Naive thymus-derived CD4-positive, alpha-beta T cell (primary cell): ENCODE results near the gene UPP2. TPM values are rescaled to one million over a fixed set of nuclear protein-coding genes. Genes with fewer than 3 reads are reported as not detected.

ENCODE experiments used
- ATAC-seq: fragments of 150-1000 bp; cut with Tn5 transposase; 2 replicates; pipeline ENCODE4 v1.10.0; 2021; ENCODE audit warnings: mild to moderate bottlenecking, moderate library complexity
- CTCF ChIA-PET: fragments of 350-600 bp; sonication (Branson Sonifier 250); formaldehyde crosslinking; loops from one replicate; lab custom pipeline; 2021; ENCODE audit warnings: antibody characterized with exemption; lab: Charles Lee
- POLR2A ChIA-PET: fragments of 350-600 bp; sonication (Branson Sonifier 250); formaldehyde crosslinking; loops from one replicate; lab custom pipeline; 2021; ENCODE audit warnings: antibody characterized with exemption, inconsistent platforms; lab: Charles Lee
- DNase-seq, 9 donors: peaks; one replicate each; pipeline versions ENCODE4 v3.0.0 to v3.0.0-alpha.2; 2020 to 2022; ENCODE audit warnings: mixed read lengths in 1 of 9
- H3K27ac ChIP-seq: one replicate; pipeline ENCODE4 v1.7.0; 2013; ENCODE audit warnings: mild to moderate bottlenecking, low read depth, low read length, moderate library complexity
- H3K27me3 ChIP-seq, 2 donors: one replicate each; pipeline ENCODE4 v1.7.0; 2013; ENCODE audit warnings: low read length in 2 of 2, mild to moderate bottlenecking in 2 of 2, moderate library complexity in 2 of 2; ENCODE audit not compliant: control insufficient read depth in 2 of 2, insufficient read depth in 2 of 2
- H3K36me3 ChIP-seq, 3 experiments: 1 replicate in 2 of 3; 2 replicates in 1 of 3; pipeline ENCODE4 v1.7.0; 2013; ENCODE audit warnings: low read length in 3 of 3, mild to moderate bottlenecking in 3 of 3, moderate library complexity in 1 of 3; ENCODE audit not compliant: insufficient read depth in 3 of 3, control insufficient read depth in 2 of 3
- H3K4me1 ChIP-seq, 2 donors: one replicate each; pipeline ENCODE4 v1.7.0; 2013; ENCODE audit warnings: low read length in 2 of 2, mild to moderate bottlenecking in 2 of 2, moderate library complexity in 1 of 2; ENCODE audit not compliant: control insufficient read depth in 2 of 2, insufficient read depth in 2 of 2
- H3K4me3 ChIP-seq: 2 replicates; pipeline ENCODE4 v1.7.0; 2013; ENCODE audit warnings: mild to moderate bottlenecking, low read length
- H3K9me3 ChIP-seq, 3 experiments: 1 replicate in 2 of 3; 2 replicates in 1 of 3; pipeline ENCODE4 v1.7.0; 2013; ENCODE audit warnings: low read length in 3 of 3; ENCODE audit not compliant: control insufficient read depth in 2 of 3
- H3K27ac Mint-ChIP-seq, 9 donors: one replicate each; pipeline ENCODE4 v1.8.0; 2020 to 2022; ENCODE audit warnings: mixed read lengths in 9 of 9, mild to moderate bottlenecking in 8 of 9, moderate library complexity in 5 of 9, inconsistent platforms in 2 of 9
- H3K27me3 Mint-ChIP-seq, 5 donors: one replicate each; pipeline ENCODE4 v1.8.0; 2021 to 2022; ENCODE audit warnings: mixed read lengths in 5 of 5, mild to moderate bottlenecking in 1 of 5
- H3K36me3 Mint-ChIP-seq, 5 donors: one replicate each; pipeline ENCODE4 v1.8.0; 2020 to 2022; ENCODE audit warnings: mixed read lengths in 5 of 5, mild to moderate bottlenecking in 3 of 5, inconsistent platforms in 1 of 5
- H3K4me1 Mint-ChIP-seq, 7 donors: one replicate each; pipeline ENCODE4 v1.8.0; 2020 to 2022; ENCODE audit warnings: mixed read lengths in 7 of 7, mild to moderate bottlenecking in 3 of 7, inconsistent platforms in 1 of 7
- H3K4me3 Mint-ChIP-seq, 10 donors: one replicate each; pipeline ENCODE4 v1.8.0; 2020 to 2022; ENCODE audit warnings: mild to moderate bottlenecking in 10 of 10, mixed read lengths in 10 of 10, moderate library complexity in 6 of 10, inconsistent platforms in 2 of 10
- H3K9me3 Mint-ChIP-seq, 11 donors: one replicate each; pipeline ENCODE4 v1.8.0; 2020 to 2022; ENCODE audit warnings: mixed read lengths in 11 of 11, mild to moderate bottlenecking in 4 of 11, inconsistent platforms in 1 of 11, moderate library complexity in 1 of 11
- intact Hi-C, 2 donors: fragments of 100-400 bp; cut with micrococcal nuclease; formaldehyde crosslinking; loops; one replicate each; pipeline ENCODE4 v1.15.1; 2023
- polyA plus RNA-seq, 2 donors: library from polyadenylated mRNA; unstranded; fragments of 300-500 nt; fragmentation: Illumina TruSeq; gene quantifications; one replicate each; pipeline ENCODE4 v1.2.3, GENCODE V29; 2021
- total RNA-seq, 6 experiments: library from RNA in 5 of 6; stranded (reverse) in 5 of 6; gene quantifications; 1 replicate in 5 of 6; 2 replicates in 1 of 6; pipeline ENCODE4 v1.2.3 and lab custom pipeline; 2021 to 2026

UPP2 gene
- total and polyA plus RNA-seq, 7 experiments from 2014 or later: not detected

DNA sequence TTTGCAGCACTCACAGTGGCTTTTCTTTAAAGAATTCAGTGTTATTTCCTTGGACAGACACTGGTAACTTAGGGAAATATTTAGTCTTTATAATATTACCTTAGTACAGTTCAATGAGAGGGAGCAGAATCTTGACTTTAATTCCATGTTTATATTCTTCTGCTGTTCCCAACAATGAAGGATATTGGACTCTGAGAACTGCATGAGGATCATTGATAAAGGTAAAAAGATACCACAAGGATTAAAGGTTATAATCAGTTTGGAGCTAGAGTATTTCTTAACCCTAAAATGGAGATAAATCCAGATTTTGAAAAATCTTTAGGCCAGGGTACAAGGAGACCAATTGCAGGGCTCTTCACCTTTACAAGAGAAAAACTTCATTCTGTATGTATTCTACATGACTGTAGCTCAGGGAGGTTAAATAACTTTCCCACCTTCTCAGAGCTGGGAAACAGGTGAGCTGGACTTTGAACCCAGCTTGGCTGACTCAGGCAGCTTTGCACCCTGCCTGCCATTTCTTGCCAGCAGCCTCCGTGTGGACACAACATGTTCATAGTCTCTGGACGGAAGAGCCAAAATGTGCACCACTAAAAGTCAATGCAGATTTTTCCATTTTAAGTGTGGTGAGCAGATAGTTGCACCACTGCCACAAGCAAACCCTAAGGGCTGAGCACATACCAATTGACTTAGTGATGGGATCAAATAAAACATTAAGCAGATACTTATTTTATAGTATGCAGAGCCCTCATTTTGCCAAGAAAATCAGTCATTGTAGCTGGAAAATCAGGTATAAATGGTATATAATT lies 26.7 kb downstream of the UPP2 start:
- DNase-seq: no peak
- intact Hi-C loops: no loop called here
- H3K36me3 ChIP-seq: no peaks in the 10 kb centered on the region
- peaks cover 0 to 7% (median 0%) of the 10 kb centered on the region in 11 donors for H3K9me3 Mint-ChIP-seq
- no peak overlapping the region for H3K4me3 ChIP-seq
- no peak overlapping the region for H3K4me3 Mint-ChIP-seq
- H3K27ac Mint-ChIP-seq: no peak overlapping the region
- ChIA-PET CTCF (no interaction called here), POLR2A (no interaction called here)
- H3K36me3 Mint-ChIP-seq: no peaks in the 10 kb centered on the region
- ATAC-seq: no peak
- H3K27me3 Mint-ChIP-seq: peaks cover 11 to 17% (median 13%) of the 10 kb centered on the region in 5 donors
- H3K9me3 ChIP-seq: no peaks in the 10 kb centered on the region
- no peaks in the 10 kb centered on the region for H3K4me1 ChIP-seq
- H3K27me3 ChIP-seq: no peaks in the 10 kb centered on the region
- H3K4me1 Mint-ChIP-seq: peaks cover 0 to 5% (median 0%) of the 10 kb centered on the region in 7 donors
- no peak overlapping the region for H3K27ac ChIP-seq

DNA sequence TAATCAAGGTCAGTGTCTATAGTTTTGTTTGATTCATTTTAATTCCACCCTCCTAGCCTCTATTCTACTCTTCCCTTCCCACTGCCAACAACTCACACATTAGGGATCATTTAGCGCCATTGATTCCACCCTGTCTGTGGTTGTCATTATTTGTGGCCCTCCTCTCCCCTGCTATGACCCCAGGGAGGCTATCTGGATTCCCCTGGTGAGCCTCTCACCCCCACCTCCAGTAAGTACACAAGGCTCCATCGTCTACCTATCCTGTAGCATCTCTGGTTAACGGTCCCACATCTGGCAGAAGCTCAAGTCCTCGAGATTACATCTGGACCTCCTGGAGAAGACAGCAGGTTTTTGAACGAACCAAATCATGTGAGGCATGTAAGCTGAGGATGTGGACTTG lies 27.4 kb downstream of the UPP2 start:
- CTCF ChIA-PET: no interaction called here
- Mint-ChIP-seq H3K27ac (no peak overlapping the region), H3K9me3 (peaks cover 0 to 7% (median 0%) of the 10 kb centered on the region in 11 donors), H3K4me1 (peaks cover 0 to 5% (median 0%) of the 10 kb centered on the region in 7 donors), H3K4me3 (no peak overlapping the region), H3K36me3 (no peaks in the 10 kb centered on the region), H3K27me3 (peaks cover 11 to 17% (median 13%) of the 10 kb centered on the region in 5 donors)
- intact Hi-C loops: no loop called here
- H3K4me3 ChIP-seq: no peak overlapping the region
- DNase-seq (no peak), ATAC-seq (no peak)
- POLR2A ChIA-PET: no interaction called here
- no peaks in the 10 kb centered on the region for H3K36me3 ChIP-seq
- H3K4me1 ChIP-seq: no peaks in the 10 kb centered on the region
- no peak overlapping the region for H3K27ac ChIP-seq
- no peaks in the 10 kb centered on the region for H3K27me3 ChIP-seq
- no peaks in the 10 kb centered on the region for H3K9me3 ChIP-seq

DNA sequence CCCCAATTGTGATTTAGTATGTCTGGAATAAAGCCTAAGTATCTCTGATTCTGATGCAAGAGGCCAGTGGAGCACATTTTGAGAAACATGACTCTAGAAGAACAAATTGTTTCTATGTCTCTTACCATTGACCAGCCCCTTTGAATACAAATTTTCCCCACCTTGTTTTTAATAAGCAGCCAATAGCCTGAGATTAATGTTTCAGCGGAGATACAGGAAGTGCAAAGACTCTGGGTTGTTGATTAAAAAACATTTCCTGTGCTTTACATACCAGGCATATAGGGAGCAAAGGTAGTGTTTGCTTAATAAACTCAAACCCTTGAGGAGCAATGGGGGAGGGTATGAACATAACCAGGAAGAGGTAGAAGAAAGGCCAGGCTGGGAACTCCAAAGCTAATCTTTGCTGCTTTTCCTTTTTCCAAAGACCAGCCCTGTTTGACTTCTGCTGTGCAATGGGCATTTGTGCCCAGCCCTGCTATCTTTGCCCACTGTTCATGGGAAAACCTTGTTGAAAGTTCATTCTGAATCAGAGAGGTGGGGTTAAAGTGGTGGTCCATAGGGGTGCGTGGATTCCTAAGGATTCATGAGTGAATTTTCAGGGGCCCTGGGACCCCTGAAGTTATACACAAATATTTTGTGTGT lies 29.3 kb downstream of the UPP2 start:
- Histone ChIP-seq H3K27ac (no peak overlapping the region), H3K27me3 (no peaks in the 10 kb centered on the region), H3K9me3 (no peaks in the 10 kb centered on the region), H3K4me3 (no peak overlapping the region), H3K4me1 (no peaks in the 10 kb centered on the region), H3K36me3 (no peaks in the 10 kb centered on the region)
- ATAC-seq (no peak), DNase-seq (no peak)
- Mint-ChIP-seq H3K27ac (no peak overlapping the region), H3K9me3 (peaks cover 0 to 7% (median 0%) of the 10 kb centered on the region in 11 donors), H3K4me3 (no peak overlapping the region), H3K27me3 (peaks cover 9 to 13% (median 12%) of the 10 kb centered on the region in 5 donors), H3K4me1 (peaks cover 0 to 5% (median 0%) of the 10 kb centered on the region in 7 donors), H3K36me3 (no peaks in the 10 kb centered on the region)
- ChIA-PET POLR2A (no interaction called here), CTCF (no interaction called here)
- intact Hi-C loops: no loop called here

DNA sequence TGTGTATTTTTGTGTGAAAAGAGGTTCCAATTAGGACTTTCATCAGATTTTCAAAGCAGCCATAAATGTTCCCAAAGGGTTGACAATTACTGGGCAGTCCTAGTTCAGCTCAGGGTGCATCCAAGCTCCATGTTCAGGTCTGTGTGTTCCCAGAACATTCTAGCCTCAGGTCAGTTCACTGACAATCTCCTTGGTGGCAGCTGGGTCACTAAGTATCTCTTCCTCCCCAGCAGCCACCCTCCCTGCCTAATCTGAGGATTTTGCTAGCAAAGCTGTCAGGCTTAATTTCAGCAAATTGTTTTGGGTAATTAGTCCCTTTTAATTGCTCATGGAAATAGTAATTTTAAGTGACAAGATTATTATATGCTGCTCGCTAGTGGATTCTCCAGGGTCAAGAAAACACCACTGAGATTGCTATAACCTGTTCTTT lies 29.8 kb downstream of the UPP2 start:
- Histone ChIP-seq H3K4me3 (no peak overlapping the region), H3K4me1 (no peaks in the 10 kb centered on the region), H3K36me3 (no peaks in the 10 kb centered on the region), H3K27me3 (no peaks in the 10 kb centered on the region), H3K9me3 (no peaks in the 10 kb centered on the region), H3K27ac (no peak overlapping the region)
- intact Hi-C loops: no loop called here
- Mint-ChIP-seq H3K4me3 (no peak overlapping the region), H3K4me1 (peaks cover 0 to 5% (median 0%) of the 10 kb centered on the region in 7 donors), H3K27ac (no peak overlapping the region), H3K9me3 (peaks cover 0 to 7% (median 0%) of the 10 kb centered on the region in 11 donors), H3K36me3 (no peaks in the 10 kb centered on the region), H3K27me3 (peaks cover 8 to 13% (median 9%) of the 10 kb centered on the region in 5 donors)
- ChIA-PET CTCF (no interaction called here), POLR2A (no interaction called here)
- no peak for DNase-seq
- no peak for ATAC-seq

DNA sequence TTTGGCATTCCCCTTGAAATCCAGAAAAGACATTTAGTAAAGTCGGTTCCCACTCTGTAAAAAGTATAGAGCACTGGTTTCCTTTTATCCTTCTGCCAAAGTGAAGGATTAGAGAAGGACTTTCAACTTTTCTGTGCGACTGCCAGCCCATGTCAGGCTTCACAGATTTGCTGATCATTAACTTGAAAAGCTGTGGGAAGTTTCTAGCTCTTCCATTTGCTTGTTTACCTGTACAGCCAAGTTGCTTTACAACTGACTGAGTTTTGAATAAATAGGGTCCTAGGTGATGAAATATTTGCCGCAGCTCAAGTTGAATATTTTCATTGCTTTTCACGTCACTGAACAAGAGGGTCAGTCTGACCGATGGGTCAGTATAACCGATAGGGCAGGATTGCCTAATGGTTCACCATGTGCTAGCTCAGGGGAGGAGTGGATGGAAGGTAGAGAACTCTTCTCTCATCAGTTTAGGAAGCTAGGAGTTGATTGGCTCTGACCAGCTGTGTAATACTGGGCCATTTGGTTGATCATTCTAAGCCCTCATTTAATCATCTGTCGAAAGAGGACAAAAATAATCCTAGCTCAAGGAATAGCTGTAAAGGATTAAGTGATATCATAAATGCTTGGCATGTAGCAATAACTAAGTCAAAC lies 30.4 kb downstream of the UPP2 start:
- no peak overlapping the region for H3K27ac Mint-ChIP-seq
- CTCF ChIA-PET: no interaction called here

DNA sequence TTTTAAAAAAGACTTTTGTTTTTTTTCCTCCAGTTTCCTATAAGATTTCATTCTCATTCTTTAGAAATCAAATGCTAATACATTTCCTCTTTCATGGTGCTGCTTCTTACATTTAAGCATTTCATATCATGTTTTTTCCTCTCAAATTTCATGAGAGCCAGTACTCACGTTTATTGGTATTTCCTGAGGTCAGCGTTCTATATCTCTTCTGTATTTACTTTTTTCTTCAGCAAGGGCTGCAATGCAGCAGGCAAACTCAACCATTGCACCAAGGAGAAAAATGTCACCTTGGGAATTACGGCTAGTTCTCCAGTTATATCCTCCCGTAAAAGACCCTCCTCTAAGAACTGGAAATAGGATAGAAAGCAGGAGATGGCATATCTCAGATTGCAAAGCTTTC lies 32.4 kb downstream of the UPP2 start:
- POLR2A ChIA-PET: no interaction called here

More for the DNA sequence above, 30.4 kb downstream of the UPP2 start:
- no peaks in the 10 kb centered on the region for H3K27me3 ChIP-seq
- POLR2A ChIA-PET: no interaction called here
- Mint-ChIP-seq H3K27me3 (peaks cover 8 to 13% (median 9%) of the 10 kb centered on the region in 5 donors), H3K4me1 (peaks cover 0 to 5% (median 0%) of the 10 kb centered on the region in 7 donors), H3K4me3 (no peak overlapping the region), H3K9me3 (peaks cover 0 to 7% (median 0%) of the 10 kb centered on the region in 11 donors), H3K36me3 (no peaks in the 10 kb centered on the region)
- no peaks in the 10 kb centered on the region for H3K9me3 ChIP-seq
- no peak overlapping the region for H3K27ac ChIP-seq
- DNase-seq: no peak
- intact Hi-C loops: no loop called here
- H3K4me3 ChIP-seq: no peak overlapping the region
- no peak for ATAC-seq
- H3K36me3 ChIP-seq: no peaks in the 10 kb centered on the region
- H3K4me1 ChIP-seq: no peaks in the 10 kb centered on the region

More for the DNA sequence above, 32.4 kb downstream of the UPP2 start:
- no peak overlapping the region for H3K27ac Mint-ChIP-seq
- CTCF ChIA-PET: no interaction called here
- H3K4me3 Mint-ChIP-seq: no peak overlapping the region
- no peaks in the 10 kb centered on the region for H3K27me3 ChIP-seq
- no peaks in the 10 kb centered on the region for H3K4me1 ChIP-seq
- H3K27me3 Mint-ChIP-seq: peaks cover 7 to 21% (median 15%) of the 10 kb centered on the region in 5 donors
- no peaks in the 10 kb centered on the region for H3K36me3 ChIP-seq
- peaks cover 0 to 5% (median 0%) of the 10 kb centered on the region in 7 donors for H3K4me1 Mint-ChIP-seq
- intact Hi-C loops: no loop called here
- no peaks in the 10 kb centered on the region for H3K9me3 ChIP-seq
- peaks cover 0 to 7% (median 0%) of the 10 kb centered on the region in 11 donors for H3K9me3 Mint-ChIP-seq
- H3K36me3 Mint-ChIP-seq: no peaks in the 10 kb centered on the region
- H3K27ac ChIP-seq: no peak overlapping the region
- ATAC-seq: no peak
- H3K4me3 ChIP-seq: no peak overlapping the region
- no peak for DNase-seq
